Erythroblast (primary cell): ENCODE data around the gene LGALS7.
"Not testable (repeated sequence)": the region's sequence is repeated elsewhere in the genome, so short reads cannot be mapped to it uniquely, and the experiment has no call there.

Experiments
- GATA1 ChIP-seq: IDR thresholded peaks from 2 replicates; pipeline ENCODE4 v1.6.1; 2011; ENCODE audit warnings: low read depth, mild to moderate bottlenecking, control low read depth, low read length, moderate library complexity
- POLR2A ChIP-seq: IDR thresholded peaks from 2 replicates; pipeline ENCODE4 v1.6.1; 2011; ENCODE audit warnings: mild to moderate bottlenecking, low read length

GRCh38 chr19:38770949-38771275, 2.4 kb downstream of the LGALS7 start:
- TF ChIP-seq POLR2A, GATA1: not testable (repeated sequence)
